HG02943 (cell line): ENCODE results near the gene MAP3K7CL.

Experiments
- ATAC-seq: cut with Tn5 transposase; IDR thresholded peaks from one replicate; pipeline ENCODE4 v1.9.1; 2021; ENCODE audit warnings: mild to moderate bottlenecking, low read depth, moderate library complexity; ENCODE audit not compliant: unreplicated experiment

Gene MAP3K7CL

GRCh38 chr21:29219165-29219770, 88.8 kb downstream of the MAP3K7CL start:
- no peak for ATAC-seq

GRCh38 chr21:29221253-29221744, 90.9 kb downstream of the MAP3K7CL start:
- no peak for ATAC-seq

GRCh38 chr21:29224006-29224405, 93.6 kb downstream of the MAP3K7CL start:
- ATAC-seq: no peak
